ENCODE results near the gene APOO. TPM values are rescaled to one million over a fixed set of nuclear protein-coding genes. Genes with fewer than 3 reads are reported as not detected.

Gene APOO
- 38.6 TPM for total RNA-seq

DNA sequence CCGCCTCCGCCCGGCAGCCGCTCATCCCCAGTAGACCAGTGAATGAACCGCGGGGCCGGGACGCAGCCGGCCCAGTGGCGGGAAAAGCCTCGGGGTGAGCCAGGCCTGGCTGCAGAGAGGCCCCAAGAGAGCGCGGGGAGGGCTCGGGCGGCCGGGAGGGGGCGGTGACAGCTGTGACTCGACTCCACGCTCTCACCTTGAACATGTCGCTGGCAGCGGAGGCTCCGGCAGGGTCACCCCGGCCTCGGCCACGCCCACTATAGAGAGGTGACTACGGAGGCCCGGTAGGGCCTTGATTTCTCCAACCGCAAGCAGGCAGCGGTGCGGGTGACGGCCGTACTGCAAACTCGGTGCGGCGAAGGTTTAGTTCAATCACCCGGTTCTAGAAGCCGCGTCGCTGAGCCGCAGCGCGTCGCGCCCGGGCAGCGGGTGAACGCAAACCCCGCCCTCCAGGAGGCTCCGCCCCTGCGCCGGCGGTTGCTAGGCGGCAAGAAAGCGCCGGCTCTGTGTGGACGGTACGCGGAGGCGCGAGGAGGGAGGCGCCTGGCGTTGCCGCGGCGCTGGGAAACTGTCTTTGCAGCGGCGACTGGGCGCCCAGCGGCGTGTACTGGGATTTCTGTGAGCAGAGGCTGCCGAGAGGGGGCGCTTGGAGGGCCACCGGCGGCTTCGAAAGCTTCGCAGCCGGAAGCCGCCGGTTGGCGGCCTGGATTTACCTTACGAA is at the start of gene APOO, which contains the start of gene CXorf58:
APOO (minus strand) TSS at position 441 of the 721 bp plus-strand sequence; CDS start at position 205, 236 bp downstream.
CXorf58 (plus strand) TSS at position 509 of the 721 bp plus-strand sequence. CDS start 2,297 bp downstream, outside the sequence.
- DNase-seq (ENCODE audit: low spot score): peak; percentile 93
- ATAC-seq: peak; percentile 99
- intact Hi-C loops (cut with DNase I): loop anchor here (10.0 kb wide), 1 partner anchor 123 kb away; the partner anchor contains the start of gene SAT1

DNA sequence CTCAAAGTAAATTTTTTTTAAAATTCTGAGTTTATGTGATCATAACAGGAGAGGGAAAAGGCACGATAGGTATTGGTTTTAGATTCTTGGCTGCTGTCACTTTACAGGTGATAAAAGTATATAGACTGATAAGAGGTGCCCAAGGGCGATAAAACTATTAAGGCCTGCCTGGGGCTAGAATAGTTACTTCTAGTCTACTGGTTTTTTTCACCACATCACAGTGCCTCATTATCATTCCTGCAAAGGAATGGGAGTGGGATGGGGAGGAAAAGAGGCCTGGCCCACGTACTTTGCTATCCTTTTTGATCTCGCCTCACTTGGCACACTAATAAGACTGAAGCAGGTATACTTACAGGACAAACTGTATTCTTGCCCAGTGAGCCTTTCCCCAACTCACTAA is 46.7 kb upstream of the APOO start:
- intact Hi-C loops (cut with DNase I): no loop called here

DNA sequence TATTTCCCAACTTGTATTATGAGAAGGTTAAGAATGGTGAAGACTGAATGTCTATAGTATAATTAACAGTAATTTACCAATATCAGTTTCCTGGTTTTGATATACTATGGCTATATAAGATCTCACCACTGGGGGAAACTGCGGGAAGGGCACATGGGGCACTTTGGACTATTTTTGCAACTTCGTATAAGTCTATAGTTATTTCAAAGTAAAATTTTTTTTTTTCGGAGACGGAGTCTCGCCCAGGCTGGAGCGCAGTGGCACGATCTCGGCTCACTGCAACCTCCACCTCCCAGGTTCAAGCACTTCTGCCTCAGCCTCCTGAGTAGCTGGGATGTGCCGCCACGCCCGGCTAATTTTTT is 46.2 kb upstream of the APOO start:
- intact Hi-C loops (cut with DNase I): no loop called here
- DNase-seq (ENCODE audit: low spot score) (no peak), ATAC-seq (no peak)

More for the DNA sequence above, 46.7 kb upstream of the APOO start:
- no peak for DNase-seq (ENCODE audit: low spot score)
- no peak for ATAC-seq

DNA sequence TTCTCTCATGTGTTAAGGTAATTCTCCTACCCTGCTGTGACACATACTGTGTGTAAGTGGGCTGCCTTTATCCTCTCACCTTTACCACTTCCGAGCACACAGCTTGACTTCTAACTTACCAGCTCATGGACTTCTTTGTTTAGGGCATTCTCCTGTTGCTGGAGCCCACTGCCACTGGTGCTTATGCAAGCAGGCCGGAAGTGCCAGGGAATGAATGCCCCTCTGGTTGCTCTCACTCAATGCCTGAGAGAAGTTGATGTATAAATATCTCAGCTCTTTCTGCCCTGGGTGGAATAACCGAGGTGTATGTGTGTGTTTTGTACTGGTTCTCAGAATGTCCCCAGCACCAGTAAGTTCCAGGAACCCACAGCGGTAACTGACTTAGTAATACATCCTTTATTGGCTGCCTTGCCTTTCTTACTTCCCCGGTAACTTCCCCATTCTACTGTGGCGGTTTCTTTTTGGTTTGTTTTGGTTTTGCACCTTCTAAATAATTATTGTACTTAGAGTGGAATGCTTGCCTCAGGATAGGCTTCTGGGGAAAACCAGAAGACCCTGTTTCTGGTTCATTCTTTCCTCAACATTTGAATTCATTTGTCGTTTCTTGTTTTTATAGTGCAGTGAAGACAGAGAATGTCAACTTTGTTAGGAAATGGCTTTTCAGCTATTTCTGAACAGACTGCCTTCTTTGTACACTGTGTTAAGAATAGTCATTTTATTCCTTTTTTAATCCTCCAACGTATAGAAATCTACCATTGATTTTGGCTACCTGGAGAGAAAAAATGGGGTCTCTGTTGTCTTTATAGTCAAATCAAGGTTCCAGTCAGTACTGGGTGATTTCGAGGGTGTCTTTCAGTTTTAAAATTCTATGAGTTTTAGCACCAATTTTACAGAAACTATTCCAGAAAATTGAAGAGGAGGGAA is 45.5 kb upstream of the APOO start:
- ATAC-seq: no peak
- intact Hi-C loops (cut with DNase I): no loop called here
- no peak for DNase-seq (ENCODE audit: low spot score)

DNA sequence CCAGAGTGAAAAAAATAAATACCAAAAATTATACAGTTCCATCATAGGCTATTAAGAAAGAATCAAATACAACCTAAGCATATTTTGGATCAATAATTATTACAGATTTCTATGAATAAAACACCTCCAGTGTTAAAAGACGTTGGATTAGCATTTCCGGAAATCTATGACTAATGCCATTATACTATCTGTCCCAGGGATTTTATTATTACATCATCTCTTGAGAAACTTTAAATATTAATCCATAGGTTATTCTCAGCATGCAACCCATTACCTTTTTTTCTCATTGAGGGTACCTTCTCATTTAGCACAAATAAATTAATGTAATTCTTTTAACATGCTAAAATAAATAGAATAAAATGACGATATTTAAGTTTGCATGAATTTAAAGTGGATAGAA is 44.7 kb upstream of the APOO start:
- ATAC-seq: no peak

DNA sequence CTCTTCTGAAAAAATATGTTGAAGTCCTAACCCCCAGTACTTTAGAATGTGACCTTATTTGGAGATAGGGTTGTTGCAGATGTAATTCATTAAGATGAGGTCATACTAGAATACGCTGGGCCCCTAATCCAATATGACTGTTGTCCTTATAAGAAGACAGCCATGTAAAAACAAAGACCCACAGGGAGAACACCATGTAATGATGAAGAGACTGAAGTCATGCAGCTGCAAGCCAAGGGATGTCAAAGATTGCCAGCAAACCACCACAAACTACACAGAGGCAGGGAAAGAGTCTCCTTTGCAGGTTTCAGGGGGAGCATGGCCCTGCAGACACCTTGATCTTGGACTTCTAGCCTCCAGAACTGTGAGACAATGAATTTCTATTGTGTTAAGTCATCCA is 37.5 kb upstream of the APOO start:
- intact Hi-C loops (cut with DNase I): no loop called here
- DNase-seq (ENCODE audit: low spot score): no peak
- no peak for ATAC-seq

More for the DNA sequence above, 44.7 kb upstream of the APOO start:
- intact Hi-C loops (cut with DNase I): no loop called here
- no peak for DNase-seq (ENCODE audit: low spot score)

DNA sequence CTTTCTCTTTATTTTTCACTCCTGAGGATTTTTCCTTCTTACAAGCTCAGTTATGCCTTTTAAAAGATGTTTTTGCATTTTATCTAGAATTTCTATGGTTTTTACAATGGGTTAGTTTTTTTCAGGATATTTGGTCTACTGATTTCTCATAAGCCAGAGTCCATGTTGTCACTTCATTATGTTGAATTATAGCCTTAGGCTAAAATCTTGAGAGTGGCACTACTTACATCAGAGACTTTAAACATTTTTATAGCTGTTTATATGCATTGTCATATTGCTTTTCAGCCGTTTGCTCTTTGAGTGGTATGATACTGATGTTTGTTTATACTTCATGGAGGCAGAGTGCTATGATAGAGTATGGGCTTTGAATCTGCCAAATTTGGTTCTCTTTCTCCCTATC is 36.5 kb upstream of the APOO start:
- no peak for DNase-seq (ENCODE audit: low spot score)
- intact Hi-C loops (cut with DNase I): no loop called here
- ATAC-seq: no peak

DNA sequence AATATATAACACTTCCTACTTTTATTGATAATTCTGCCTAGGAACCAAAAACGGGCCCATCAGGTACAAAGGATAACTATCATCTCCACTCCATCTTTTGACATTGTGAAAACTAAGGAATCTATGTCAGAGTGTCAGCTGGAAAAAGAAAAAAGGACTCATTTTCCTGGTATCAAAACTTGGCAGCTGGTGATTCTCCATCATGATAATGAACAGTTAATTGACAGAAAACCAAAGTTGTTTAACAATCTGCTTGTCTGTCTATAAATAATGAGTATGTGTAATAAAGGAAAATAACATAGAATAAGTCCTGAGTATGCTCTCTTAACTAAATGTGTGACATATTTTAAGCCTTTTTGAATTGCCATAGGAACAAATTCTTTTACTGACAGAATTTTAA is 31.5 kb upstream of the APOO start:
- no peak for ATAC-seq
- no peak for DNase-seq (ENCODE audit: low spot score)
- intact Hi-C loops (cut with DNase I): no loop called here

DNA sequence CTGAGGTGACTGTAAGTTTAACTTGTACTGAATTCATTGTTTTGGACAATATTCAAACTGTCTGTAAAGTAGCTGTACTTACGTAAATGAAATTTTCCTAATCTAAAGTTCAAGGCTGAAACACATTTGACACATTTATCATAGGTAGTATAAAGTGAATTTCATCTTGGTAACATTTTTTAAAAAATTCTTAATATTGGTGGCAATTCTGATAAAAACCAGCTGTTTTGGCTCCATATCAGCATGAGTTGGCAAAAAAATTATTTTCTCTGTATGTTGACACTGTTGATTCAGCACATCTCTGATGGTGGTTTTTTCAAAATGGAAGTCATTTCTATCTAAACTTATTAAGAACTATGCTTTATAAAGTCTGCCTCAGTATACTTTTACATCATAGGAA is 31.0 kb upstream of the APOO start:
- intact Hi-C loops (cut with DNase I): no loop called here
- DNase-seq (ENCODE audit: low spot score) (no peak), ATAC-seq (no peak)

DNA sequence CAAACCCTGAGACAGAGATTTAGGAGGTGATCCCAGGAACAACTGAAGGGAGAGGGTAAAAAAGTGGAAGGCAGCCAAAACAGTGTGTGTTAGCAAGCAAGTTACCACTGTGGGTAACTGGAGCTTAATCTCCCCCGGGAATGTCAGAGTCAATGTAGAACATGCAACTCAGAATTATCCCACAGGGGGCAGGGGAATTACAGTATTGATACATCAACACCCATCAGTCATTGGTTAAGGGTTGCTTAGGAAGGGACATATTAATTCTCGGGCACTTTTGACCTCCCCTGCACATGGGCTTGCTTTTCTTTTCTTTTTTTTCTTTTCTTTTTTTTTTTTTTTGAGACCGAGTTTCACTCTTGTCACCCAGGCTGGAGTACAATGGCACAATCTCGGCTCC is 29.4 kb upstream of the APOO start:
- intact Hi-C loops (cut with DNase I): no loop called here
- no peak for ATAC-seq

DNA sequence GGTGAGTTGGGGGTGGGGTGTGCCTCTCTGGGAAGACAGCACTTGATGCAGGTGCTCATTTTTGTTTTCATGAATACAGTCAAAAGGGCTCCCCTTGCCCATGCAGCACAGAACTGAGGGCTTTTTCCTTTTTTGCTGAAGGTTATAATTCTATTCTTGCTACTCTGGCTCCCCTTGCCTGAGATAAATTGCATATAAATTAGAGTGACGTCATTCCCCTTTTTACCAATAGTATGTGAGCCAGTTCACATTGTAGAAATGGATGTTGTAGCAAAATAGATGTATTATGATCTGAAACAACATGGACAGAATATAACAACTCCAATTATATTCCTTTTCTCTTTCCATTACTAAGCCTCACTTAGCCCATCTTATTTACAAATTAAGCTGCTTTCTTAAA is 28.4 kb upstream of the APOO start:
- DNase-seq (ENCODE audit: low spot score) (no peak), ATAC-seq (no peak)
- intact Hi-C loops (cut with DNase I): no loop called here

More for the DNA sequence above, 29.4 kb upstream of the APOO start:
- no peak for DNase-seq (ENCODE audit: low spot score)

DNA sequence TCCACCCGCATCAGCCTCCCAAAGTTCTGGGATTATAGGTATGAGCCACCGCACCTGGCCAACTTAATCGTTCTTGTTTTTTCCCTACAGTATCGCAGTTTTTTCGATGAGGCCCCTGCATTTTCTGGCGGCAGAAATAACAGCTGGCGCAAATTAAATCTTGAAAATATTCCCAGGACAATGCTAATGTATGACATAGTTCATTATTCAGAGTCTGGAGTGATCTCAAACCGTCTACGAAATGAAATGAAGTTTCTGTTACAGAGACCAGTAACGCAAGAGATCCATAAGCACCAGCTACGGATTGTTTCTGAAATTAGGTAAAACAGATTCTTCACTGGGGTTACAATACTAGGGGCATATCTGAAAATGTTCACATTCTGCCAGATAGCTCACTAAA is 27.4 kb upstream of the APOO start:
- no peak for ATAC-seq

DNA sequence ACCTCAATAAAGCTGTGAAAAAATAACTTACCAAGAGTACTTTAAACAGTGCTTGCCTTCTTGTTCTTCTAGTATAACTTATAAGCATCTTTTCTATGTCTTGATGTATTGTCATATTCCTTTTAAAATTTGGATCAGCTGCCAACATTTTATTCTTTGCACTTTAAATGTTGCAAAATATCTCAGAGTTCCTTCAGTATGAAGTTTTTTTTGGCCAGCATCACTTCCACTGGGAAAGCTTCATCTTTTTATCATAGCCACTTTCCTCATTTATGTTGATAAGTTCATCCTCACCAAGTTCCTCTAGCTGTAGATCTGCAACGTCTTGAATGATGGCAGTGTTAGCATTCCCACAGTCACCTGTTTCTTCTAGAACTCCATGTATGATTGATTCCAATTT is 24.3 kb upstream of the APOO start:
- intact Hi-C loops (cut with DNase I): no loop called here
- ATAC-seq (no peak), DNase-seq (ENCODE audit: low spot score) (no peak)

More for the DNA sequence above, 27.4 kb upstream of the APOO start:
- intact Hi-C loops (cut with DNase I): no loop called here
- no peak for DNase-seq (ENCODE audit: low spot score)

DNA sequence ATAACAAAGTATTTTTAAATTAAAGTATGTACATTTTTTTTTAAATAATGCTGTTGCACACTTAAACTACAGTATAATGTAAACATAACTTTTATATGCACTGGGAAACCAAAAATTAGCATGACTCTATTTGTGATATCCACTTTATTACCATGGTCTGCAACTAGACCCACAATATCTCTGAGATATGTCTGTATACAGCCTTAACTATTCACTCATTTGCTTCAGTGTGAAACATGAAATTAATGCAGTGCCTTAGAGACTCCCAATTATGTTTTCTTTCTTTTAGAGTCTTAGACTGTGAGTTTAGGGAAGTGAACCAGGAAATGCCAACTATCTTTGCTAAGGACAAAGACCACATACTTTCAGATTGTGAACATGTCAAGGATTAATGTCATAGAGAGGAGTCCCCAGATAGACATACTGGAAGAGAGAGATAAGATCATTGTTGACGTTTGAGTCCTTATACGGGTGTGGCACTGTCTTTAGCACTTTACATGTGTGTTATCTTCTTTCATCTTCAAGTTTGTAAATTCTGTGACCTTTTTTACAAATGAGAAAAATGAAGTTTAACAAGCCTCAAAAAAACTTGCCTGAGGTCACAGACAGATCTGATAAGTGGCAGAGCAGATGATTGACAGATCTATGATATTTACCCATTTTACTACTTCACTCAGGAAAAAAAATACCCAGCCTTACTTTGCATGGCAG is 23.3 kb upstream of the APOO start:
- ATAC-seq (no peak), DNase-seq (ENCODE audit: low spot score) (no peak)
- intact Hi-C loops (cut with DNase I): no loop called here

DNA sequence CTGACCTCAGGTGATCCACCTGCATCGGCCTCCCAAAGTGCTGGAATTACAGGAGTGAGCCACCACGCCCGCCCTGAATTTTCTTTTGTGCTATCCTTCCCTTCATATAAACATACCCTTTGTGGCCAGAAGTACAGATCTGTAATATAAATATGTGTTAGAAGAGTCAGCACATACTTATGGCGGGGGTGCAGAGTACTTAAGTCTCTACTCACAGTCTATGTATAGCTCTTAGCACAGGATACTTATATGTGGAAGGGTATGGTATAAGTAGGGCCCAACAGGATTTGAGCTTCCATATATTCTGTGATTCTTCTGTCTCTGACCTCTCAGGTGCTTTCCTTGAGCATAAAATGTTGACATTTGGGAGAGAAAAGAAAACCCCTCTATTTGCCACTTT is 18.3 kb upstream of the APOO start:
- ATAC-seq: no peak
- intact Hi-C loops (cut with DNase I): no loop called here
- no peak for DNase-seq (ENCODE audit: low spot score)

DNA sequence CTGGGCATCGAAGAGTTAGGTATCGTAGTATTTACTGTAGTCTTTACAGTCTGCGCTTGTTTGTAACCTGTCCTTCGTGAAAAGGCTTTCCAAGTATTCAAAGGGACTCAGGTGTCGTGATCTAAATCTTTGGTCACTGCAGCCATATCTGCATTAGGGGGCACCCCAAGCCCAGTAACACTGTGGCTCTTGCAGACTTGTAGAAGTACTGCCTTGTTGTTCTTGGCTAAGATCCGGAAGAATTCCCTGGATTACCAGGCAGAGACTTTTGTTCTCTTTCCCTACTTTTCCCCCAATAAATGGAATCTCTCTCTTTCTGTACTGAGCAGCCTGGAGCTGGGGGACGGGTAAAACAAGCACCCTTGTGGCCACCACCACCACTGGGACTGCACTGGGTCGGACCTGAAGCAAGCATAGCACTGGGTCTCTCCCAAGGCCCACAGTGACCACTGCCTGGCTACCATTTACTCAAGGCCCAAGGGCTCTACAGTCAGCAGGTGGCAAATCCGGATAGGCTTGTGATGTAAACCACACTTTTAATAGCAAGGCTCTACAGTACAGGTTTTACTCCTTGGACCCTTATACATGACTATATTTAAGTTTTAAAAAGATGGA is 12.1 kb upstream of the APOO start:
- intact Hi-C loops (cut with DNase I): no loop called here
- no peak for ATAC-seq
- no peak for DNase-seq (ENCODE audit: low spot score)

DNA sequence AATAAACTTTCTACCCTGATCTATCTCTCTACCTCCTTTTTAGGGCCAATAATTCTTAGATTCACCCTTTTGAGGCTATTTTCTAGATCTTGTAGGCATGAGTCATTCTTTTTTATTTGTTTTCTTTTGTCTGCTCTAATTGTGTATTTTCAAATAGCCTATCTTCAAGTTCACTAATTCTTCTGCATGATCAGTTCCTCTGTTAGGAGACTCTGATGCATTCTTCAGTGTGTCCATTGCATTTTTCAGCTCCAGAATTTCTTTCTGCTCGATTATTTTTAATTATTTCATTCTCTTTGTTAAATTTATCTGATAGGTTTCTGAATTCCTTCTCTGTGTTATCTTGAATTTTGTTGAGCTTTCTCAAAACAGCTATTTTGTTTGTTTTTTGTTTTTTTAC is 11.4 kb upstream of the APOO start:
- ATAC-seq (no peak), DNase-seq (ENCODE audit: low spot score) (no peak)
- intact Hi-C loops (cut with DNase I): no loop called here

DNA sequence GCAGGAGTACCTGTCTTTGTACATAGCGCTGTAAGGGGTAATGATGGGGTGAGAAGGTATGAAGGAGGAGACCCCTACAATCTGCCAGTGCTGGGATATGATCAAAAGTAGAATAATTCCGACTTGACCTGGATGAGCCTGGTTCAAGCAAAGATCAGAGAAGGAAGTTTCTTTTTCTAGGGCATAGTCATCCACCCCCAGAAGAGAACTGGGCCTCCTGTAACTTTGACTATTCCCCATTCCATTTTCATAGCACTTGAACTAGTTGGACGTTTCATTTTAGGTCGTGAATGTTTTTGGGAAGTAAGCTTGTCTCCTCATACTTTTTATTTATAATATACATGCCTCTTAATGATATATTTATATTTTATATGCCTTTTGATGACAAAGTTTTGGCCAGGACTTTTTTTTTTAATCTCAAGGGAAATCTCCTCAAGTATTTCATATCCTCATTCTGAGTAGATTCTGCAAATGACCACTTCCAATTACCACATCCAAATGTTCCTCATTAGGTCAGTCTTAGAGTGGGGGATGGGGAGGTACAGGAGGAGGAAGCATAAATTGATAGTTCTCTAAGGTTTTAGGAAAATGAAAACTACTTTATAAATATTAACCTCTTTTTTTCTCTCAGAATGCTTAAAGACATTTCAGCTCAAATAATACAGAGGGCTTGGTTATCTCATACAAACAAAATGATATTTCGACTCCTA is 3.5 kb upstream of the APOO start:
- no peak for DNase-seq (ENCODE audit: low spot score)
- intact Hi-C loops (cut with DNase I): no loop called here
- no peak for ATAC-seq
